Smooth muscle cell (in vitro differentiated cells): ENCODE data around the gene EIPR1. TPM values are rescaled to one million over a fixed set of nuclear protein-coding genes. Genes with fewer than 3 reads are reported as not detected.
"Not testable (repeated sequence)": the region's sequence is repeated elsewhere in the genome, so short reads cannot be mapped to it uniquely, and the experiment has no call there.

ENCODE experiments used
- DNase-seq: peaks from one replicate; lab custom pipeline; 2025; ENCODE audit not compliant: unreplicated experiment; lab: John Stamatoyannopoulos, UW
- H2AFZ ChIP-seq: fragments of 200-600 bp; sonication (generic); 2 replicates; pipeline ENCODE4 v1.6.0; 2016; ENCODE audit warnings: antibody characterized with exemption, low read depth, mild to moderate bottlenecking
- H3F3A ChIP-seq: fragments of 200-600 bp; sonication (generic); 2 replicates; pipeline ENCODE4 v1.6.0; 2017; ENCODE audit warnings: antibody characterized with exemption, low read depth
- H3K27ac ChIP-seq: fragments of 200-600 bp; sonication (generic); 2 replicates; pipeline ENCODE4 v1.5.1; 2016; ENCODE audit warnings: low read depth, mild to moderate bottlenecking
- H3K27me3 ChIP-seq: fragments of 200-600 bp; sonication (generic); 2 replicates; pipeline ENCODE4 v1.6.1; 2016; ENCODE audit warnings: low read depth, mild to moderate bottlenecking
- H3K36me3 ChIP-seq: fragments of 200-600 bp; sonication (generic); 2 replicates; pipeline ENCODE4 v1.5.1; 2016; ENCODE audit warnings: low read depth
- H3K4me1 ChIP-seq: fragments of 200-600 bp; sonication (generic); 2 replicates; pipeline ENCODE4 v1.5.1; 2016; ENCODE audit warnings: low read depth
- H3K4me2 ChIP-seq: fragments of 200-600 bp; sonication (generic); 2 replicates; pipeline ENCODE4 v1.6.0; 2016; ENCODE audit warnings: mild to moderate bottlenecking
- H3K4me3 ChIP-seq: fragments of 200-600 bp; sonication (generic); 2 replicates; pipeline ENCODE4 v1.5.1; 2016; ENCODE audit warnings: mild to moderate bottlenecking
- H3K79me2 ChIP-seq: fragments of 200-600 bp; sonication (generic); 2 replicates; pipeline ENCODE4 v1.6.0; 2016; ENCODE audit warnings: low read depth, mild to moderate bottlenecking
- H3K9ac ChIP-seq: fragments of 200-600 bp; sonication (generic); 2 replicates; pipeline ENCODE4 v1.6.0; 2016; ENCODE audit warnings: low read depth
- H3K9me3 ChIP-seq: fragments of 200-600 bp; sonication (generic); replicated peaks from 2 replicates; pipeline ENCODE4 v1.5.1; 2016; ENCODE audit warnings: low read depth
- H4K20me1 ChIP-seq: fragments of 200-600 bp; sonication (generic); 2 replicates; pipeline ENCODE4 v1.6.0; 2016; ENCODE audit warnings: low read depth
- CTCF ChIP-seq: fragments of 200-600 bp; sonication (generic); IDR thresholded peaks from 2 replicates; pipeline ENCODE4 v1.5.1; 2017; ENCODE audit warnings: borderline replicate concordance, mild to moderate bottlenecking, antibody characterized with exemption; ENCODE audit not compliant: insufficient read depth, poor library complexity, severe bottlenecking
- WGBS: methylation state at CpG from one replicate; pipeline ENCODE4 v1.1.7; 2016; ENCODE audit warnings: low lambda C conversion rate; 5-methylcytosine and 5-hydroxymethylcytosine counted together
- polyA plus RNA-seq: library from polyadenylated mRNA; unstranded; fragments of >200 nt; fragmentation: Nextera tagmentation; extraction: Ambion mirVana; gene quantifications from 2 replicates; pipeline ENCODE4 v1.2.1, GENCODE V29; 2016
- total RNA-seq: library from RNA; depleted of rRNA; stranded (reverse); fragments of >200 nt; gene quantifications from 2 replicates; pipeline ENCODE4 v1.2.3, GENCODE V29; 2014

EIPR1 gene
- total and polyA plus RNA-seq, 2 experiments from 2014 or later = 18.5 to 23.1 TPM

- H3K4me1 ChIP-seq = no peaks in the 10 kb centered on the region
- H3K79me2 ChIP-seq = peaks cover 29% of the 10 kb centered on the region
- WGBS = 94% methylated on average over 14 of the region's 17 CpGs
- H3F3A ChIP-seq = no peaks in the 10 kb centered on the region
- H3K4me3 ChIP-seq = no peak overlapping the region
- no peaks in the 10 kb centered on the region for H3K27me3 ChIP-seq
- H3K27ac ChIP-seq = no peak overlapping the region
- TF ChIP-seq CTCF = no peak
- H3K36me3 ChIP-seq = no peaks in the 10 kb centered on the region
- H3K9me3 ChIP-seq = no peaks in the 10 kb centered on the region
- H3K4me2 ChIP-seq = no peak overlapping the region
- no peak overlapping the region for H2AFZ ChIP-seq
- no peak overlapping the region for H3K9ac ChIP-seq
- H4K20me1 ChIP-seq = peaks cover 73% of the 10 kb centered on the region
- DNase-seq = no peak
Measured at GRCh38 chr2:3361518-3362389, 15.9 kb downstream of the EIPR1 start.

- Histone ChIP-seq H3K4me3 (no peak overlapping the region), H3K27ac (no peak overlapping the region), H3K36me3 (peaks cover under 1% of the 10 kb centered on the region), H3K9ac (no peak overlapping the region), H3K4me1 (no peaks in the 10 kb centered on the region), H3K27me3 (no peaks in the 10 kb centered on the region), H3K4me2 (no peak overlapping the region), H3K9me3 (no peaks in the 10 kb centered on the region), H2AFZ (no peak overlapping the region), H3F3A (no peaks in the 10 kb centered on the region), H4K20me1 (peaks cover 53% of the 10 kb centered on the region), H3K79me2 (peaks cover 3% of the 10 kb centered on the region)
- WGBS = 96% methylated on average over 8 of the region's 8 CpGs
- no peak for TF ChIP-seq CTCF
- no peak for DNase-seq
Measured at GRCh38 chr2:3357926-3358325, 19.7 kb downstream of the EIPR1 start.

GRCh38 chr2:3357446-3357845 is 20.2 kb downstream of the EIPR1 start:
- peaks cover 48% of the 10 kb centered on the region for H4K20me1 ChIP-seq
- not testable (repeated sequence) for H3K36me3 ChIP-seq, H3K9ac ChIP-seq, H3K4me2 ChIP-seq, H3K27ac ChIP-seq, H3K27me3 ChIP-seq, H3K79me2 ChIP-seq, H3K9me3 ChIP-seq, H3F3A ChIP-seq, H3K4me1 ChIP-seq, H3K4me3 ChIP-seq, H2AFZ ChIP-seq, DNase-seq
- WGBS = 94% methylated on average over 2 of the region's 2 CpGs

GRCh38 chr2:3356799-3357198 is 20.8 kb downstream of the EIPR1 start:
- H3K4me1 ChIP-seq = no peaks in the 10 kb centered on the region
- DNase-seq = no peak
- no peak overlapping the region for H3K4me2 ChIP-seq
- no peak overlapping the region for H3K4me3 ChIP-seq
- no peak for TF ChIP-seq CTCF
- WGBS = 88% methylated on average over 2 of the region's 2 CpGs
- H3K27ac ChIP-seq = no peak overlapping the region
- H3K9me3 ChIP-seq = no peaks in the 10 kb centered on the region
- no peaks in the 10 kb centered on the region for H3K27me3 ChIP-seq
- H4K20me1 ChIP-seq = peaks cover 42% of the 10 kb centered on the region
- H3K36me3 ChIP-seq = peaks cover 3% of the 10 kb centered on the region
- no peaks in the 10 kb centered on the region for H3F3A ChIP-seq
- no peak overlapping the region for H2AFZ ChIP-seq
- H3K79me2 ChIP-seq = no peaks in the 10 kb centered on the region
- no peak overlapping the region for H3K9ac ChIP-seq
